A549 (cell line): Measurements from ENCODE around the gene P2RX5.

Source experiments
- CTCF ChIP-seq: fragments of >200 bp; sonication (Bioruptor Twin); formaldehyde crosslinking; IDR thresholded peaks from 3 replicates; pipeline ENCODE4 v1.5.1; 2016
- POLR2A ChIP-seq: IDR thresholded peaks from 2 replicates; pipeline ENCODE4 v1.6.1; 2012; ENCODE audit warnings: mild to moderate bottlenecking, low read length

GRCh38 chr17:3669085-3669347, 26.9 kb downstream of the P2RX5 start:
- no peak for TF ChIP-seq CTCF
- TF ChIP-seq POLR2A: no peak
